GM04504 (cell line): ENCODE measurements around the gene TAF4.

ENCODE experiments used
- DNase-seq: peaks from one replicate; pipeline ENCODE4 v3.0.0-alpha.2; 2012; ENCODE audit warnings: low read depth

The TAF4 gene

DNA sequence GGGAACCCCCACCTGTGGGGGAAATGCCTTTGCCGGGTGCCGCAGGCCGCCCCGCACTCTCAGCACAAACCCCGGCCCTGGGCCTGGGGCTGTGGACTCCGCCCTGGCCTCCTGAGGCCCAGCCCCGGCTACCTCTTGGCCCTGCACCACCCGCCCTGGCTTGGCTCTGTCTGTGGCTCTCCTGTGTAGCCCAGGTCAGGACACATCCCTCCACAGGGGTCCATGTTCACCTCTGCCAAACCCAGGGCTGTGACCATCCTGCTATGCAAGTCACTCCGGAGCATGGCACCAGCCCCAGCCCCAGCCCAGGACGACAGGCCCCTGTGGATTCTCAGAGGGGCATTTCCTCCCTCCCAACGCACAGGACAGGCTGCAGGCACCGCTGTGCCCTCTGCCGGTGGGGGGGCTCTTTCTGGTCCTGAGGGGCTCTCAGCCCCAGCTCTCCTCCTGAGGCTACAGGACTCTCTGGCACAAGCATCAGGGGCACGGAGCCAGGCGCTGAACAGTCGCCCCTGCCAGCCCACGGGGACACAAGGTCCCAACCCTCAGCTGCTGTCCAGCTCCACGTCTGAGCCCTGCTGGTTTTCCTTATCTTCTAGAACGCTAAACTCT is 45.7 kb downstream of the TAF4 start:
- no peak for DNase-seq

DNA sequence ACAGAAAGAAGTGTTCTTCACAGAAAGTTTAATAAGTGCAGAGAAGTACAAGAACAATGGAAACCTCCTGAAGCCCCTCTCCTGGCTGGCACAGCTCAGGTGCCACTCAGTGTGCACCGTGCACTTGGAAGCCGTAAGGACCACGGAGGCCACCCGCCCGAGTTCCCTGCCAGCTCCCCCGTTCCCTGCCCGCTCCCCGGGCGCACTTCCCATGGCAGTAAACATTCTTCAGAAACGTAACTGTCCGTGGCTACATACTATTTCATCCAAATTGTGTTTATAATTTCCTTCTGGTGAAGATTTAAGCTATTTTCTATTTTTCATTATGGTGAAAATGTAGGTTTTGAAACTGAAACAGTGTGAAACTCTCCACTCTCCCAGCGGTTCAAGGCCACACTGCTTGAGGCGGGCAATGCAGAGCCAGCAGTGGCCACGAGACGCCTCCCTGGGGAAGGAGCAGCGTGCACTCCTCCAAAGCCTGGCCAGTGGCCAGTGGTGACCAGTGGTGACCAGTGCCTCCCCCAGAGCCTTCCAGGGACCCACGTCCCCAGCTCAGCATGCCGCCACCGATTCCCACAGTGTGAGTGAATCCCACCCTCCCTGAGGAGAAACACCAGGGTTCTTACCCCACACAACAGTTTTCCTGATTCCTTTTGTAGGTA is 46.4 kb downstream of the TAF4 start:
- no peak for DNase-seq

DNA sequence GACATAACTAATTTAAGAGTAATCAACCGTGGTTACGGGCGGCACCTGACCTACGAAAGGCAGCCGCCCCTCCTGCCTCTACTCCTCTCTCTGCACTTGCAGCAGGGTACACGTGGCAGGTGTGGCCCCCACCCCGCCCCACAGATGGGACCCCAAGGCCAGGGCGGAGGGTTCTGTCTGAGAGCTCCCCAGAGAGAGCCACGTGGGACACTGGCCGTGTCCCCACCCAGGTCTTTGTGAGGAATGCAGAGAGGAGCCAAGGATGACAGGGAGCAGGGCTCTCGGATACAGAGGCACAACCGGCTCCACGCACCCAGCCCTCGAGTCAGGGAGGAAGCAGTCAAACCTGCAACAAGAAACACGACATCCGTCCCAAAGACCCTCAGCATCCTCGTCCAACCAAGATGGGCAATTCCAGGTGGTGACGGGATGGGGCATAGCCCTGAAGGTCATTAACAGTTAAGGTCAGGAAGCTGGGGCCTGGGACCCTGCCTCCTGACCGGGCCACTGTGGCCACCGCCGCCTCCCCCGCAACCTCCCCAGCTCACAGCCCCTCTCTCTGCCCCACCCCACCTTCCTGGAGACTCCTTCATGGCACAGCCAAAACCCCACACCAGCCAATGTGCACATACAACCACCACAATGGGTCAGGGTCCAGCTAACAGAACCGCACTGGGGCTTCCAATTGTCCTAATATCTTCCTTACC is 47.1 kb downstream of the TAF4 start:
- no peak for DNase-seq

DNA sequence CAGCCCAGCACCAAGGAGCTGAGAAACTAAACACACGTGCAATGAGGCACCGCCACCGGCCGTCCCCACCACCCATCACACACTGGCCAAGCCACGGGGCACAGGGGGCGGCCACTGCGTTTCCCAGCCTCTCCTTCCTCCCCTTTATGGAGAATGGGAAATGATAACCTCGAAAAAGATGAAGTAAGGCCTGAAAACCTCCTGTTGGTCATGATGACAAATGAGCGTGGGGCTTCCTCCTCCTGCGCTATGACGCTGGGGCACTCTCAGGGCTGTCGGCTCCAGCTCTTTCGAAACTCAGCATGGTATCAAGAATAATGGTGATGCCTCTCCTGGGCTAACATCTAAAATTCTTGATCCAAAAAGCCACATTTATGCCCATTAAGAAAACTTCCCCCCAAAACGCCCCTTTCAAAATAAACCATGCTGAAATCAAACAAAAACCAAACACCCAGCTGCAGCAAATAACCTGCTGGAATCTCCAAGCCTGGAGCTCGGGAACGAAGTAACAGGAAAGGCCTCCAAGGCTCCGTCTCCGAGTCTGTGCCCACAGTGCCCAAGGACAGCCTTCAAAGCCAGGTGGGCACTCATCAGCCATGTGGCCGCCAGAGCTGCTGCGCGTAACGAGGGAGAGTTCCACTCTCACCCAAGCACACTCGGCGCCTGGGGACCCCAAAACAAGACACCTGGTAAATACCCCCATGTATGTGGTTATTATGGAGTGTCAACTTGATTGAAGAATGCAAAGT is 50.0 kb downstream of the TAF4 start:
- no peak for DNase-seq

DNA sequence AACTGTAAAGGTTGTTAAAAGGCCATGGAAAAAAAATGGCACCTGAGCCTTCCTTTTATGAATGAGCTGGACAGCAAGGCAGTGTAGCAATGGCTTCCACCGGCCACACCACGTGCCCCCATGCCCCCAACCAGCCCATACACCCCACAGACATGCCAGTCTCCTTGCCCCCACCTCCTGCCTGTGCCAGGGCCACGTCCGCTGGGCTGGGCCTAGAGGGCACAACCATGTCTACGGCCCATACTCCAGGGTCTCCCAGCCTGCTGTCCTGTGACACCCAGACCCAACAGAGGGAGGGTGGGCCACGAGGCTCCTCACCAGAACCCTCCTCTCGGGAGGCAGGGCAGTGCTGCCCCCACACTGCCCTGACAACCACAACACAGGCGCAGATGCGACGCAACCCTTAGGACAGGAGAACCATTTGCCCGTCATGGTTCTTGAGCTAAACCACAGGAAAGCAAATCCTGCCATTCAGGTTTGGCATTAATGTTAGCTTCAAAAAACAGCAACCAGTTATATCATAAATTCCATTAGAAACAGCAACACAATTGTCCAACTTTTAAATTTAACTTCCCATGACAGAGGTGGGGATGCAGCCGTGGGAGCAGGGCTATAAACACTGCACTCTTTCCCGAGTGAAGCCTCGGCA is 50.7 kb downstream of the TAF4 start:
- no peak for DNase-seq

DNA sequence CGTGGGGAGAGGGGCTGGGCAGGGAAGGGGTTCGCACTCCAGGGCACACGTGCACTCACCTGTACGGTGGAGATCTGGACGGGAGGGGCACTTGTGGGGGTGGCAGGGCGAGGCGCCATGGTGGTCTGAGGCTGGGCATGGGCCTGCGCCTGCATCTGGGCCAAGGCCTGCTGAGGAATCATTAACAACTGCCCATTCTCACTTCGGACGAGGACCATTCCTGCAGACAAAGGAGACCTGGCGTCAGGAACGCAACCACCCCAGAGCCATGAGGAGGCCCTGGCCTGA is 51.2 kb downstream of the TAF4 start:
- DNase-seq = no peak

DNA sequence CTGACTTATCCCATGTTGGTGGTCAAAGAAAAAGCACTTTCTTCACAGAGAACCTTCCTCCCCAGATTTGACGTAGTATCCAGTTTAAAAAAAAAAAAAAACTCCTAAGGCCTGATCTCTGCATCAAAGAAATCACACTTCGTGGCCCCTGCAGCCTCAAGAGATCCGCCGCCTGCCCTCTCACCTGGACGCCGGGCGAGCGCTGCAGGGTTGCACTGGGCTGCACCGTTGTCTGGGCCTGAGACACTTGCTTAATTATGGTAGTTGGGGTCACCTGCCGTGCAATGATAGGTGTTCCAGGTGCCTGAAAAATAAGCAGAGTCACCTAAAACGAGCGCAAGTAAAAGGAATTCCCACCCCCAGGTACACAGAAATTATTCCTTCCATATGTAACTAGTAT is 53.0 kb downstream of the TAF4 start:
- no peak for DNase-seq

DNA sequence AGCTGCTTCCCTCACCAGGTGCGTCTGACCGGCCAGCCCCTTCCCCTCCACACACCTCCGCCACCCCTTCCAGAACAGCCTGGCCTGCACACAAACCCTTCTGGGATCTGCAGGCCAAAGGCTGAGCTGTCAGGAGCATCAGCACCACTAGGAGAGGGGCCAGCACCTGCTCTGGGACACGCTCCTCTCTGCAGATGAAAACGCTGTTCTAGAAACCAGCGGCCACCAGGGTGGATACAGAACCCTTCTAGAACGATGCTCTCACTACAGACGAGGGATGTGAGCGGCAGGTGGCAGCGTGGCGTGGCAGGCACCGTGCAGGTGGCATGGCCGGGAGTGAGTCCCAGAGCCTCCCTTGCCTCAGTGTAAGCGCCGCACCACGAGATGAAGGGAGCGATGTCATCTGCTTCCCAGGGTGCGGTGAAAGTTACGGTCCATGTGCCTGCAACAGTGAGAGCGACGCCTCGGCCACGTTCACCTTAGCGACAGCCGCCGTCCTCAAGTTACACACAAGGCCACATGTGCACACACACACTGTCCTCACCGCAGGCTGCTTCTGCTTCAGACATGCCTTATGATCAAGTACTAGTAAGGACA is 53.6 kb downstream of the TAF4 start:
- DNase-seq = no peak

DNA sequence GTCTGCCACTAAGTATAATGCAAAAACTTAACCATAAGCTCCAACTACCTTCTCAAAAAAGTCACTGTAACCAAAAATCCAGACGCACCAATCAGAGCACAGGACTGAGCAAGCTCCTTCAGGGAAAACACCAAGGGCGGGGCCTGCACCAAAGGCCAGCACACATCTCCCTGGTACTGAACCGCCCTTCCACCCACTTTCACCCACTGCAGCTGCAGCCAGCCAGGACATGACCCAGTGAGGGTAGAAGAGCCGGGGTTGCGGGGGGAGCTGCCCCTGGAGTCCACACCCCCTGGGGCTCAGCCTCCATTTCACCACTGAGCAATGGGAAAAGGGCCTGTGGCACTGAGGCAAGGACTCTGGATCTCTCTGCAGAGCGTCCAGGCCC is 54.3 kb downstream of the TAF4 start:
- DNase-seq = no peak

DNA sequence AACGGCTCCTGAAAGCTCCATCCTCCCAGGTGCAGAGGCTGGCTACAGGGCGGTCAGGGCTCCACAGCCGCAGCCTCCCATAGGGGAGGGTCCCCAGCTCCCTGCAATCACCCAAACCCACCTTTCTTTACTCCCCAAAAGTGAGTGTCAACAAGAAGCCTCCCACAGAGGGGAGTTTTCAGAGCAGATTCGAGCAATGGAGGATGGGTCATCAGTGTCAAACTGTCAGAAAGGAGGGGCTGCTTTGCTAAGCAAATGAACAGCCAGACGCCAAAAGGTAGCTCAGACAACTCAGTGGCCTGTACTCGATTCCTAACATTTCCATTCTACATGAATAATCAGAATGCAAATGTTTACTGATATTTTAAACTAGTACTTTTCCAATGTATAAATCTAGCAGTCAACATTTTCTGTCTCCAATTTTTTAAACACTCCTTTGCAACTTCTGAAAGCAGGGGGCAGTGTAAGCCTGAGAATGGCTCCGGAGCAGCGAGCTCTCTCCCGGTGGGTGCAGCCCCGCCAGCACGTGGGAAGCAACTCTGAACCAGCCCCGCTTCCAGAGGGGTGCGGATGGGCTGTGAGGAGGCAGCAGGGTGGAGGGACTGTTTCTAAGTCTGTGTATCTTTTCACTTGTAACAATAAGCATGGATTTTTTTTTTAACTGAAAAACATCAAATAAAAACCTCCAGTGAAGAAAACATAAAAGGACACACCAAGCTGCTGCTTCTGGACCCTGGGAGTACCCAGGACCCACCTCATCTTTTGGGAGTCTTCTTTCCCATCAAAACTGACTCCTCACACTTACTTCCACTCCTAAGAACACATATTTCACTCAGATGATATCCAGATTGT is 54.9 kb downstream of the TAF4 start:
- peak; percentile 29 for DNase-seq

DNA sequence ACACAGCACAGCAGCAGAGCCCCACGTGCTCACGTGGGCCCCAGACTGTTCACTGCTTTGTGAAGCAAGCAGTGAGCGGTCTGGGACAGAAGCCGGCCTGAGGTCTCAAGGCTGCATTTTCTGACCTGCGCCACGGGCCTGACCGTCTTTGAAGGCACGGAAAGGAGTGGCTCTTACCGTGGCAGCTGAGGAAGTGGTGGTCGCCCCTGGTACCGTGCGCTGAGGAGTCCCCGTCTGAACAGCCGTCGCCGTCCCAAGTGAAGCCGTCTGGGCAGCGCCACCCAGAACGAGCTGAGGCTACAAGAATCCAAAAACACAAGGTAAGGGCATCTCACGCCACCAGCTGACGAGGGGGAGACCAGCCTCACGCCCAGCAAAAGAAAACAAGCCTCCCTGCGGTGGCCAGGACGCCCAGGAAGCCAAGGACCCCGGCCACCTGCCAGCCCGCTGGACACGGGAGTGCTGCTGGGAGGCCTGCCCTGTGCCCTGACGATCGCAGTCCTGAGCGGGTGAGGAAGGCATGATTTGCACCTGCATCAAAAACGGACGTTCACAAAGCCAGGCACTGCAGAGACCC is 55.7 kb downstream of the TAF4 start:
- DNase-seq = no peak

DNA sequence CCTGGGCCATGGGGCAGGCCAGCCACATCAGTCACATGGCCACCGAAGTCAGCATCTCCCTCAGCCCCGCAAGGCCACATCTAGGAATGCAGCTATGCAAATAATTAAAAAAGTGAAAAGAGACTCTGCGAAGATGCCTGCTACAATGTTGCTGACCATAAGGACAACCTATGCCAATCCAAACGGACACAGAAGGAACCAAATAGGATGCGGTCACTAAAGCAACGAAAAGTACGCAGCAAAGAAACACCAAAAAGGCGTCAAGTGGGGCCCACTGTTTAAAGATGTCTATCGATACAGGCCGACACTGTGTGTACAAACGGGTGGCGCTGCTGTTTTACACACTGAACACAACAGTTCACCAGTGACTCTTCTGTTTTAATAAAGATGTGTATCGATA is 56.4 kb downstream of the TAF4 start:
- DNase-seq = no peak

DNA sequence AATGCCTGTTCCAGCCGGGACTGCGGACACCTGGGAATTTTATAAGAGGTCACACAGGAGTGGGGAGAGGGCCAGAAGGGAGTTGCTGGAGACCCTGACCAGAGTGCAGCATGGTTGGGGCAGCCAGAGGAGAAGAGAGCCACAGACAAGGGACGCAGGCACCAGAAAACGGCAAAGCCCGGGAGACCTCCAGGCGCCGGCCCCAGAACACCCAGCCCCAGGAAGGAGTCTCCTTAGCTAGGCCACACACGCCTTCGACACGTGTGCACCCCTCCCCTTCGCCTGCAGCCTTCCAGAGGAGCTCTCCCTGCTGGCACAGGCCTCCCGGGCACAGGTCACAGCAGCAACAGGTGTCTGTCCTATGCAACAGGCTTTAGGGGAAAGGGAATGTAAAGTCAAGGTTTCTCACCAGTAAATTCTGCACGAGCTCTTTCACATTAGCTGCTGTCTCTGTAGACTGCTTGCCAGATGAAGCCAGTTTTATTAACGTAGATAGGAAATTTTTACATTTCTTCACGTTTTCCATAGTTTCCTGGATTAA is 57.0 kb downstream of the TAF4 start:
- DNase-seq = no peak

DNA sequence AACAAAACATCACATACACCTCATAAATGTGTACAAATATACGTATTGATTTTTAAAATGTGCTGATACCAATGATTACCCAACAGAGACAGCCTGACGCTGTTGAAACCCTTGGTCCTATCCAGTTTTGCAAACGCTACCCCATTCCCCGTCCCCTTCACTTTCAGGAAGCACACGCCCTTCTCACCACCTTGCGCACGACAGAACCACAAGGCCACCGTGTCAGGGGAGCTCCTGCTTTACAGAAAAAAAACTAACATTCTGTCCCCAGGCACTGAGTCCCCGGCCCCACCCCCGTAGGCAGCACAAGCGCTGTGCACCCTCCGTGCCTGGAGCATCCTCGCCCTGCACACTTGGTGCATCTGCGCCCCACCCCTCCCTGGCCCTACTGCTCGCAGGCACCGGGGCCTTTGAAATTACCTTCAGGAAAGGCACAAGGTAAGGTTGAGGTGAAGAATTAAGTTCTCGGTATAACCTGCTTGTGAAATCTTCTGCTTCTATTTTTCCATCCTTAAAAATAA is 58.5 kb downstream of the TAF4 start:
- DNase-seq = no peak

DNA sequence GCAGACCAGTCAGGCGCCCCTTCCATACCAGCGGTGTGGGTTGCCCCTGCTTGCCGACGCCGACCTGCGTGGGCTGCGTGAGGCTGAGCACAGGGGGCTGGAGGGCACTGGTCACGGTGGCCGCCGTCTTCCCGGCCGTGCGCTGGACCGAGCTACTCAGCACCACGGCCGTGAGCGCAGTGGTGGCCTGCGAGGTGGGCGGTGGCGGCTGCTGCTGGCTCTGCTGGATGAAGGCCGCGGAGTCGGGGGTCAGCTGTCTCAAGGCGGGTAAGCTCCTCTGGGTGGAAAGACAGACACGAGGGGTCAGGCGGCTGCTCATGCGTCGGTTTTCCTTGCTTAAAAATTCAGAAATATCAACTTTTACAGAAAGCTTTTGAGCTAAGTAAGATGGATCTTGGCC is 59.2 kb downstream of the TAF4 start:
- no peak for DNase-seq

DNA sequence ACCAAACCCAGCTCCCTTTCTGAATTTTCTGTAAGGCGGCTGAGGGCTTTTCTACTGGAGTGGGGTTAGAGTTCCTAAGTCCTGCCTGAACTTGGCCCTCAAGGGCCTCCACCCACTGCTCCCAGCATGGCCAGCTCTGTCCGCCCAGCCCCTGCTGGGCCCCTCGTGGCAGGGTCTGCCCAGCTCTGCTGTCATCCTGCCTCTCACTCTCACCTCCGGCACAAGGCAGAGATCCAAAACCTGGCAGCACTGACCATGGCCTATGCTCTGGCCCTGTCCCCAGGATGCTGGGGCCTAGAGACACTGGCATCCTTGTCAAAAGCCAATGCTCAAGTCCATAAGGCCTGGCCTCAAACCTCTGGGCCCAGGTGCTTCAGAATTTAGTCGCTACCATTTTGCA is 61.1 kb downstream of the TAF4 start:
- DNase-seq = no peak

DNA sequence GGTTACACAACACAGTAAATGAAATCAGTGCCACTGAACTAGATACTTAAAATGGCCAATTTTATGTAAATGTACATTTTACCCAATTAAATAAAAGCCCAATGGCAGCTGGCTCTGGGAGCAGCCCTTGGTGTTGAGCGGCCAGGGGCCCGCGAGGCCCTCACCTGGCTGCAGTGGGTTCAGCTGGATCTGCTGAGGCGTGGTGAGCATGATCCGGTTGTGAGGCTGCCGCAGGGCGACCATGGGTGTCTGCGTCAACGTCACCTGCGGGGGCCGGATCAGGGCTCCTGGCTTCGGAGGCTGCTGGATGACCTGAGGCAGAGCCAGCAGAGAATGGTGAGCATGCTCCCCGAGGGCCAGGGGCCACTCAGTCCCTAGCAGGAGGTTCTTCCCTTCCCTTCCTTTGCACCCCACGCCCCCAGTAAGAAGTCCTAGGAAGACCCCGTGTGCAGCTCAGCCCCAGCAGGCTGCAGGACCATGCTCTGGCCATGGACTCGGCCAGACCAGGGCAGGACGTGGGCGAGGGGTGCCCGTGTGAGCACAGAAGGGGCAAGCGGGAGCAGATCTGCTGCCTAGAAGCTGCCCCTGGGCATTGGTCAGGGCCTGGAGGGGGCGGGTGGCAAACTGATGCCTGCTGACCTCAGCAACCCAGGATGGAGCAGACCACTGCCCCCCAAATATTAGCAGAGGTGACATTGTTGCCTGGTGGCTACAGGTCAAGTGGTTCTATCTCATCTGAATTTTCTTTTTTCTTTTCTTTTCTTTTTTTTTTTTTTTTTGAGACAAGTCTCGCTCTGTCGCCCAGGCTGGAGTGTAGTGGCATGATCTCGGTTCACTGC is 61.9 kb downstream of the TAF4 start:
- DNase-seq = no peak

DNA sequence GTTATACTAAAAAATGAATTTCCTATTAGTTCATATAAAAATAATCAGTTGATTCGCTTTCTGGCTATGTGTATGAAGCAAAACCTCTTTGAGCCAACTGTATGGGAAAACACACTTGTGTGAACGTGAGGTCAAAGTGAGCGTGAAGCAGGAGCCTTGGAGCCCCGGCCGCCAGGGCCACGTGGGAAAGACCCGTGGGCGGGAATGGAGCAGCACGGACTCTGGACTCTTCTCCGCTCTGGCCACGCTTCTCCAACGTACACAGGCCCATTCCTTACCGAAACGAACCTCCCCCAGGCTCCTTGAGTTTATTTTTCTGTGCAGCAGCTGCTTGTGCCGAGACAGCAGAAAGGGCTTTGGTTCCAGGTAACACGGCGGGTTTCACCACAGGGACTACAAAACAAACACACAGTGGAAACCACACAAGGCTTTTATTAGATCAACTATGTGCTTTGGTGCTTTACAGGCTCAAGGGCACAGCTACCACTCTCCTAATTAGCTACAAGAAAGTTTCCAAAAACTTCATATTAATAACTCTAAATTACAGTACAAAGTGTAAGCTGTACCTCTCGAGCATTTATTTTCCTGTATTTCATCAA is 62.7 kb downstream of the TAF4 start:
- DNase-seq = no peak

DNA sequence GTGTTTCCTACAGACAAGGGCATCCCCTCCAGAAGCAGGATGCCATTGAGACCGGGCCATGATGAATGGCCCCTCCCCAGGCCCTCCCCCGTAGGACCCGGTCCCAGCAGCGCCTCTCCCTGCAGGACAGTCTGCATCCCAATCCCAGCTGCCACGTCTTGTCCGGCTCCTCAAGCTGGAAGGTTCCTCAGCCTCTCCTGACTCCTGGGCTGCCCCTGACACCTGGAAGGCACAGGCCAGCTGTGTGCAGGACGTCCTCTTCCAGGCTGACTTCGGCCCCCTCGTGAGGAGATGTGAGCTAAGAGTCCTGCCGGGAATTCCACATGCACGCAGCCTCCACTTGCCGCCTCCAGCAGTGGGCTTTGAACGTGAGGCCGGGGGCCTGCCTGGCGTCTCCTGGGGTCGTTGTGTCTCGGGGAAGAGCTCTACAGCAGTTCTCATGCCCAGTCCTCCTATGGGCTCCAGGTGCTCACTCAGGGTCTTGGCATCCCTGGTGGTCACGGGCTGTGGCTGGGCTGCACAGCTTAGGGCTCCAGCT is 64.4 kb downstream of the TAF4 start:
- no peak for DNase-seq
